NOMO-1 treated with DMSO at 0.1 percent for 48 hours (cell line): Measurements from ENCODE around the gene ECM2.
A peak's percentile ranks its signal among the peaks of the same experiment; 100 is the strongest.

Experiments used
- DNase-seq: peaks from one replicate; lab custom pipeline; 2025; ENCODE audit not compliant: unreplicated experiment; lab: John Stamatoyannopoulos, UW

ECM2 gene

GRCh38 chr9:92501671-92502393 is 34.0 kb downstream of the ECM2 start:
- peak; percentile 30 for DNase-seq

GRCh38 chr9:92500725-92501124 is 35.1 kb downstream of the ECM2 start:
- DNase-seq = no peak

GRCh38 chr9:92499701-92500100 is 36.1 kb downstream of the ECM2 start:
- no peak for DNase-seq

- DNase-seq = no peak
These were observed 39.2 kb downstream of the ECM2 start for GRCh38 chr9:92496396-92497176.

- DNase-seq = no peak
These were observed 40.9 kb downstream of the ECM2 start for GRCh38 chr9:92494856-92495255.

GRCh38 chr9:92493749-92494387 is 41.9 kb downstream of the ECM2 start:
- no peak for DNase-seq

GRCh38 chr9:92492781-92493401 is 42.9 kb downstream of the ECM2 start:
- no peak for DNase-seq

GRCh38 chr9:92488681-92489550 is 46.9 kb downstream of the ECM2 start:
- peak; percentile 24 for DNase-seq

- no peak for DNase-seq
These were observed 49.4 kb downstream of the ECM2 start for GRCh38 chr9:92486371-92486770.

- DNase-seq = no peak
These were observed 51.2 kb downstream of the ECM2 start for GRCh38 chr9:92484563-92484962.

GRCh38 chr9:92483627-92484545 is 51.9 kb downstream of the ECM2 start:
- no peak for DNase-seq

GRCh38 chr9:92482805-92483204 is 53.0 kb downstream of the ECM2 start:
- no peak for DNase-seq

- DNase-seq = no peak
These were observed 53.5 kb downstream of the ECM2 start, which contains the start of gene ASPN for GRCh38 chr9:92482329-92482728. ASPN (minus strand) TSS chr9:92482506.

GRCh38 chr9:92480986-92481633 is 54.7 kb downstream of the ECM2 start:
- no peak for DNase-seq

- DNase-seq = no peak
These were observed 55.5 kb downstream of the ECM2 start for GRCh38 chr9:92480291-92480771.

- no peak for DNase-seq
These were observed 56.4 kb downstream of the ECM2 start for GRCh38 chr9:92479346-92479745.

- DNase-seq = no peak
These were observed 57.0 kb downstream of the ECM2 start for GRCh38 chr9:92478783-92479182.

GRCh38 chr9:92476962-92477361 is 58.8 kb downstream of the ECM2 start:
- DNase-seq = no peak

GRCh38 chr9:92474587-92474986 is 61.2 kb downstream of the ECM2 start:
- no peak for DNase-seq
